Thyroid gland (tissue), 4 donors: Measurements from ENCODE around the gene EMID1. TPM values are rescaled to one million over a fixed set of nuclear protein-coding genes. Genes with fewer than 3 reads are reported as not detected.

ENCODE experiments used
- DNase-seq, 2 donors: peaks; one replicate each; pipeline ENCODE4 v3.0.0-alpha.2; 2019
- H3K27ac ChIP-seq, 3 donors: fragments of 200-600 bp; sonication (generic); 1 replicate in 2 of 3; 2 replicates in 1 of 3; pipeline ENCODE4 v1.5.1; 2016 to 2019; ENCODE audit warnings: mild to moderate bottlenecking in 1 of 3, moderate library complexity in 1 of 3
- H3K27me3 ChIP-seq: fragments of 200-600 bp; sonication (generic); one replicate; pipeline ENCODE4 v1.5.1; 2019
- H3K36me3 ChIP-seq, 2 donors: fragments of 200-600 bp; sonication (generic); one replicate each; pipeline ENCODE4 v1.5.1; 2016 to 2019
- H3K4me1 ChIP-seq, 2 donors: fragments of 200-600 bp; sonication (generic); one replicate each; pipeline ENCODE4 v1.5.1; 2017 to 2019
- H3K4me3 ChIP-seq, 3 donors: fragments of 200-600 bp; sonication (generic); replicated peaks in 1 of 3; 1 replicate in 2 of 3; 2 replicates in 1 of 3; pipeline ENCODE4 v1.5.1; 2016; ENCODE audit warnings: mild to moderate bottlenecking in 1 of 3
- H3K9me3 ChIP-seq: fragments of 200-600 bp; sonication (generic); one replicate; pipeline ENCODE4 v1.5.1; 2017
- CTCF ChIP-seq, 6 experiments: fragments of 200-600 bp in 3 of 6; fragments of 450-650 bp in 3 of 6; sonication (generic) in 3 of 6; IDR thresholded peaks; one replicate each; pipeline ENCODE4 v1.5.1; 2016 to 2019; ENCODE audit warnings: antibody characterized with exemption in 6 of 6, mild to moderate bottlenecking in 2 of 6, inconsistent platforms in 1 of 6, moderate library complexity in 1 of 6
- POLR2A ChIP-seq, 2 donors: fragments of 450-650 bp; IDR thresholded peaks; one replicate each; pipeline ENCODE4 v1.6.1; 2017; ENCODE audit warnings: antibody characterized with exemption in 2 of 2, mild to moderate bottlenecking in 2 of 2, moderate library complexity in 1 of 2
- WGBS, 2 donors: methylation state at CpG; one replicate each; pipeline ENCODE4 v1.1.5; 2017; 5-methylcytosine and 5-hydroxymethylcytosine counted together
- intact Hi-C: fragments of 100-400 bp; cut with DNase I; formaldehyde crosslinking; loops from one replicate; pipeline ENCODE4 v1.15.1; 2023
- total RNA-seq, 4 donors: library from RNA; depleted of rRNA; stranded (reverse); fragments of >200 nt; gene quantifications; one replicate each; pipeline ENCODE4 v1.2.3, GENCODE V29; 2016

EMID1 gene
- total RNA-seq, 4 donors from 2014 or later: 14.0 to 55.9 (median 19.0) TPM

DNA sequence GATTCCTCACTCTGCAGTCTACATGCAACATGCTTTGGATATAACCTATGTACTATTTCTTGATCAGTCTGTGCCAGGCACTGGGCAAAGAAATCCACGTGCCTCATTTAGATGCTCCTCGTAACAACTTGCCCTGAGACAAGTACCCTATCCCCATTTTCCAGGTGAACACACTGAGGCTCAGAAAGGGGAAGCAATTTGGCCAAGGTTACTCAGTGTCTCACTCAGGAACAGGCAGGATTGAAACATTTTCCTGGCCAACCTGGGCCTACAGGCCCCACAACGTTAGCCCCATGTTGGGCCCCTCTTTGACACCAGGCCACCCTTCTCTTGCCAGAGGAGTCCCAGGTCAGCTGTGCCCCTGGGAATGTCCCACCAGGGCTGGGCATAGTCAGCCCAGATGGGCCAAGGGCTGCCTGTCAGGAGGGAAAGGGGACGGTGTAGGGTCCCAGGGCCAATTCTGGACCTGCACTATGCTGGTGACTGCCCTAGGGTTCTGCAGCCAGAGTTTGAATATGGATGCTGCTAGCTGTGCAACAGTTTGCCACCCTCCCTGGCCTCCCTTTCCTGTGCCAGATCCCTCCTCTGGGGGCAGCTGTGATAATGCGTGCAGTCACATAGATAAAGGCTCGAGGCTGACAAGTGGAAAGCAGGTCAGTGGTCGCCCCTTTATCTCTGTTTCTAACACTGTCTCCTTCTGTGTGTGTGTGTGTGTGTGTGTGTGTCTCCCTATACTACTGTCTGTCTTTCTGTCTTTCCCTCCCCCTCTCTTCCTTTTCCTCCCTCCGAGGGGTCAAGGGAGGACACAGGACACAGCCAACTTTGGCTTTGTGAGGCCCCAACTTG lies 10.4 kb upstream of the EMID1 start:
- H3K27ac ChIP-seq: no peak overlapping the region
- no peak for DNase-seq
- no peak overlapping the region for H3K4me3 ChIP-seq
- TF ChIP-seq CTCF (IDR thresholded peaks at IDR 0.05) (no peak), POLR2A (IDR thresholded peaks at IDR 0.05) (no peak)
- 77 to 82% methylated on average over 8 of the region's 8 CpGs for WGBS, 2 donors
- no peaks in the 10 kb centered on the region for H3K9me3 ChIP-seq
- no peaks in the 10 kb centered on the region for H3K4me1 ChIP-seq
- intact Hi-C loops: no loop called here
- H3K36me3 ChIP-seq: no peaks in the 10 kb centered on the region
- no peaks in the 10 kb centered on the region for H3K27me3 ChIP-seq

GRCh38 chr22:29195964-29196666 lies 9.6 kb upstream of the EMID1 start:
- intact Hi-C loops: no loop called here
- Histone ChIP-seq H3K36me3 (no peaks in the 10 kb centered on the region), H3K4me3 (no peak overlapping the region), H3K27ac (no peak overlapping the region), H3K27me3 (no peaks in the 10 kb centered on the region), H3K4me1 (no peaks in the 10 kb centered on the region), H3K9me3 (no peaks in the 10 kb centered on the region)
- DNase-seq: no peak
- WGBS, 2 donors: 56 to 66% methylated on average over 9 to 10 of the region's 10 CpGs
- TF ChIP-seq POLR2A (IDR thresholded peaks at IDR 0.05) (no peak), CTCF (IDR thresholded peaks at IDR 0.05) (no peak)

GRCh38 chr22:29197096-29197495 lies 8.6 kb upstream of the EMID1 start:
- 97 to 99% methylated on average over 3 of the region's 3 CpGs for WGBS, 2 donors
- TF ChIP-seq CTCF (IDR thresholded peaks at IDR 0.05): no peak
- TF ChIP-seq POLR2A (IDR thresholded peaks at IDR 0.05): no peak
- DNase-seq: no peak

DNA sequence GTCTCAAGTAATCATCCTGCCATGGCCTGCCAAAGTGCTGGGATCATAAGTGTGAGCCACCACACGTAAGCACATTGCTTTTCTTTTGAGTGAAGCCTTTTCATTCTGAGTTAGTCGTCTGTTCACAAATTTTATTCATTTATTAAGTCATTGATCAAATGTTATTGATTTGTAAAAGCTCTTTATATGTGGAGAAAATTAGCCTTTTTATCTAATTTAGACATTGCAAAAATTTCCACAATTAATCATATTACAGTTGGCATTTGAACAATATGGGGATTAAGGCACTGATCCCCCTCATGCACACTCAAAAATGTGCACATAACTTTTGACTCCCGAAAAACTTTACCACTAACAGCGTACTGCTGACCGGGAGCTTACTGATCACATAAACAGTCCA lies 7.5 kb upstream of the EMID1 start:
- TF ChIP-seq CTCF (IDR thresholded peaks at IDR 0.05) (no peak), POLR2A (IDR thresholded peaks at IDR 0.05) (no peak)
- no peak for DNase-seq
- H3K9me3 ChIP-seq: no peaks in the 10 kb centered on the region
- no peaks in the 10 kb centered on the region for H3K36me3 ChIP-seq
- 96 to 97% methylated on average over 5 of the region's 5 CpGs for WGBS, 2 donors
- intact Hi-C loops: no loop called here
- H3K4me3 ChIP-seq: no peak overlapping the region
- peaks cover 0 to 7% of the 10 kb centered on the region in 2 donors for H3K4me1 ChIP-seq
- no peaks in the 10 kb centered on the region for H3K27me3 ChIP-seq
- no peak overlapping the region for H3K27ac ChIP-seq

More at GRCh38 chr22:29197096-29197495, 8.6 kb upstream of the EMID1 start:
- no peaks in the 10 kb centered on the region for H3K27me3 ChIP-seq
- no peak overlapping the region for H3K27ac ChIP-seq
- H3K4me1 ChIP-seq: no peaks in the 10 kb centered on the region
- H3K4me3 ChIP-seq: no peak overlapping the region
- H3K9me3 ChIP-seq: no peaks in the 10 kb centered on the region
- H3K36me3 ChIP-seq: no peaks in the 10 kb centered on the region
- intact Hi-C loops: no loop called here
